Measurements from ENCODE around the gene RANBP1. TPM values are rescaled to one million over a fixed set of nuclear protein-coding genes. Genes with fewer than 3 reads are reported as not detected.

Gene RANBP1
- total and polyA plus RNA-seq, 2 of the 8 experiments (the other 6 are each of a cell fraction or from before 2014, with no cell fraction given) = 343 to 484 TPM

GRCh38 chr22:20172141-20172613 lies 56.3 kb downstream of the RANBP1 start:
- no peaks in the 10 kb centered on the region for H3K27me3 ChIP-seq (replicated peaks in 1 of 4; ENCODE audit: control insufficient read depth in 3 of 4, extremely low read depth in 1 of 4, insufficient read depth in 3 of 4, low read length in 3 of 4)
- no peak overlapping the region for H2AK5ac ChIP-seq (ENCODE audit: low read depth, low read length)
- no peak overlapping the region for H4K5ac ChIP-seq (ENCODE audit: insufficient read length, low read depth, low read length)
- ChIA-PET POLR2A (ENCODE audit: partially characterized antibody) (interaction anchor here (1.4 kb wide), 1 partner anchor 55 kb away, joined by 3 read pairs; the partner anchor contains the start of gene TRMT2A), CTCF (ENCODE audit: partially characterized antibody) (interaction anchor here (0.7 to 3.4 kb wide), 11 partner anchors 12 to 644 kb away, joined by 3 to 14 read pairs (median 4); no protein-coding TSS in a partner anchor)
- no peak overlapping the region for H3K56ac ChIP-seq (replicated peaks; ENCODE audit: insufficient read length, low read depth, low read length)
- no peaks in the 10 kb centered on the region for H3K9me3 ChIP-seq (ENCODE audit: insufficient read depth in 2 of 2, low read depth in 1 of 2, low read length in 1 of 2)
- H3K4me1 ChIP-seq (replicated peaks in 1 of 4; ENCODE audit: control insufficient read depth in 3 of 4, insufficient read depth in 4 of 4, low read length in 3 of 4) = peaks cover 0 to 8% (median 0%) of the 10 kb centered on the region in 4 experiments; a peak in 2 of 7 replicates
- no peak overlapping the region for H3K4ac ChIP-seq (replicated peaks; ENCODE audit: insufficient read length, low read depth, low read length)
- H4K20me1 ChIP-seq (replicated peaks in 1 of 2; ENCODE audit: control insufficient read depth in 1 of 2, insufficient read depth in 2 of 2, low read length in 2 of 2) = no peaks in the 10 kb centered on the region
- H3K23me2 ChIP-seq (ENCODE audit: low read depth, low read length) = no peaks in the 10 kb centered on the region
- H2BK5ac ChIP-seq (ENCODE audit: low read depth, low read length) = no peak overlapping the region
- H4K8ac ChIP-seq (ENCODE audit: extremely low read depth, insufficient read depth, low read length) = no peak overlapping the region
- DNase-seq (ENCODE audit: low read depth in 1 of 2, low spot score in 2 of 2) (no peak), FAIRE-seq (no peak)
- H3K27ac ChIP-seq (ENCODE audit: low read depth, low read length) = no peak overlapping the region
- H3K36me3 ChIP-seq (ENCODE audit: control insufficient read depth in 2 of 4, insufficient read depth in 4 of 4, low read length in 3 of 4) = no peaks in the 10 kb centered on the region
- H3K4me3 ChIP-seq (ENCODE audit: extremely low read depth in 1 of 4, insufficient read depth in 2 of 4, low read depth in 3 of 4, low read length in 4 of 4) = no peak overlapping the region
- no peak overlapping the region for H3K14ac ChIP-seq (ENCODE audit: insufficient read length)
- no peaks in the 10 kb centered on the region for H3K79me2 ChIP-seq (ENCODE audit: control insufficient read depth in 1 of 2, insufficient read depth in 2 of 2, low read length in 2 of 2)
- no peak overlapping the region for H3K9ac ChIP-seq (replicated peaks in 1 of 4; ENCODE audit: extremely low read depth in 1 of 4, low read depth in 3 of 4, low read length in 3 of 4)
- WGBS, 2 experiments (ENCODE audit: extremely low coverage in 1 of 2, insufficient coverage in 1 of 2, insufficient read length in 1 of 2, insufficient replicate concordance in 2 of 2, low coverage in 1 of 2, low lambda C conversion rate in 2 of 2, missing lambda C conversion rate in 1 of 2) = 93% methylated on average over 10 of the region's 10 CpGs; no CpG with 5 or more reads in 1 of the 2 experiments
- H3K4me2 ChIP-seq (ENCODE audit: insufficient read depth in 1 of 2, low read depth in 2 of 2, low read length in 2 of 2) = no peak overlapping the region
- H2BK15ac ChIP-seq (ENCODE audit: low read length) = no peak overlapping the region
- H4K91ac ChIP-seq (replicated peaks; ENCODE audit: insufficient read length, low read length) = no peak overlapping the region
- no peak overlapping the region for H2BK120ac ChIP-seq (replicated peaks; ENCODE audit: low read depth, low read length)
- no peak overlapping the region for H2BK12ac ChIP-seq (ENCODE audit: low read depth, low read length)
- no peak overlapping the region for H3K18ac ChIP-seq (ENCODE audit: extremely low read depth, low read length)
- H2BK20ac ChIP-seq (ENCODE audit: low read length) = no peak overlapping the region
- H3K23ac ChIP-seq (ENCODE audit: insufficient read length) = no peak overlapping the region
- H2AFZ ChIP-seq (ENCODE audit: low read length) = no peak overlapping the region
- H3K79me1 ChIP-seq (ENCODE audit: low read depth, low read length) = no peaks in the 10 kb centered on the region
- TF ChIP-seq HDAC2 (IDR thresholded peaks at IDR 0.05; ENCODE audit: borderline replicate concordance in 1 of 2, low read depth in 2 of 2, low read length in 2 of 2) (no peak), SAP30 (IDR thresholded peaks at IDR 0.05; ENCODE audit: insufficient read depth, insufficient replicate concordance, low read length) (no peak), E2F6 (IDR thresholded peaks at IDR 0.05) (no peak), HDAC6 (IDR thresholded peaks at IDR 0.05; ENCODE audit: low read depth, low read length) (no peak), CTCF (IDR thresholded peaks at IDR 0.05; ENCODE audit: control extremely low read depth in 1 of 3, insufficient read depth in 1 of 3, low read depth in 1 of 3, low read length in 3 of 3) (no peak), CTBP2 (IDR thresholded peaks at IDR 0.05; ENCODE audit: borderline replicate concordance, insufficient read depth, insufficient read length, low read length) (no peak), JUND (IDR thresholded peaks at IDR 0.05; ENCODE audit: low read length) (no peak), SUZ12 (IDR thresholded peaks at IDR 0.05; ENCODE audit: low read length) (no peak), TAF1 (IDR thresholded peaks at IDR 0.05; ENCODE audit: low read depth, low read length) (no peak), CEBPB (IDR thresholded peaks at IDR 0.05; ENCODE audit: low read depth, low read length) (no peak)

Measured in H1 (cell line).